Adrenal gland (tissue), 5 donors: ENCODE results near the gene APLN.

Experiments used
- CTCF ChIP-seq, 6 experiments: fragments of 450-650 bp in 4 of 6; fragments of 200-600 bp in 2 of 6; sonication (generic) in 1 of 6; IDR thresholded peaks; 1 replicate in 5 of 6; 2 replicates in 1 of 6; pipeline versions ENCODE4 v1.5.1 to v1.8.0; 2016 to 2021; ENCODE audit warnings: antibody characterized with exemption in 6 of 6, mild to moderate bottlenecking in 2 of 6, moderate library complexity in 1 of 6
- POLR2A ChIP-seq, 2 donors: fragments of 450-650 bp; IDR thresholded peaks; one replicate each; pipeline ENCODE4 v1.6.1; 2017; ENCODE audit warnings: antibody characterized with exemption in 2 of 2, mild to moderate bottlenecking in 2 of 2, moderate library complexity in 1 of 2
- donor health status: DM: no; HTN: no; CAD: no.

DNA sequence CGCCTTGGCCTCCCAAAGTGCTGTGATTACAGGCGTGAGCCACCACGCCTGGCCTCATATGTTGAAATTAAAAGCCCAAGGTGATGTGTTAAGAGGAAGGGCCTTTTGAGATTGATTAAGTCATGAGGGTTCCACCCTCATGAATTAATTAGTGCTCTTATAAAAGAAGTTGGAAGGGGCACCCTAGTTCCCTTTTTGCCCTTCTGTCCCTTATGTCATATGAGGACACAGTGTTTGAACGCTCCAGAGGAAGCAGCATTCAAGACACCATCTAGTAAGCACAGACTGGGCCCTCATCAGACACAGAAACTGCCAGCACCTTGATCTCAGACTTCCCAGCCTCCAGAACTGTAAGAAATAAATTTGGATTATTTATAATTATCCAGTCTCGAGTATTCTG is 5.1 kb upstream of the APLN start:
- TF ChIP-seq CTCF (IDR thresholded peaks at IDR 0.05) (no peak), POLR2A (IDR thresholded peaks at IDR 0.05) (no peak)
